Nephron progenitor cell (in vitro differentiated cells): ENCODE results near the gene FERMT1.

Source experiments
- DNase-seq: peaks from one replicate; pipeline ENCODE4 v3.0.0; 2021
- H3K27ac Mint-ChIP-seq: 2 replicates; pipeline ENCODE4 v1.8.0; 2021; ENCODE audit warnings: mild to moderate bottlenecking, moderate library complexity, mixed read lengths
- H3K27me3 Mint-ChIP-seq: 2 replicates; pipeline ENCODE4 v1.8.0; 2021; ENCODE audit warnings: mild to moderate bottlenecking, low read depth, mixed read lengths; ENCODE audit not compliant: poor library complexity
- H3K36me3 Mint-ChIP-seq: 2 replicates; pipeline ENCODE4 v1.8.0; 2021; ENCODE audit warnings: low read depth, mixed read lengths
- H3K4me1 Mint-ChIP-seq: 2 replicates; pipeline ENCODE4 v1.8.0; 2021; ENCODE audit warnings: mixed read lengths
- H3K4me3 Mint-ChIP-seq: 2 replicates; pipeline ENCODE4 v1.8.0; 2021; ENCODE audit warnings: mild to moderate bottlenecking, moderate library complexity, mixed read lengths
- H3K9me3 Mint-ChIP-seq: 2 replicates; pipeline ENCODE4 v1.8.0; 2021; ENCODE audit warnings: mild to moderate bottlenecking, moderate library complexity, mixed read lengths
- TF ChIP-seq, protein P1 (sequence below): fragments of 200-600 bp; sonication (generic); IDR thresholded peaks from 2 replicates; pipeline ENCODE4 v1.5.0; 2021; ENCODE audit warnings: antibody characterized with exemption

The FERMT1 gene

DNA sequence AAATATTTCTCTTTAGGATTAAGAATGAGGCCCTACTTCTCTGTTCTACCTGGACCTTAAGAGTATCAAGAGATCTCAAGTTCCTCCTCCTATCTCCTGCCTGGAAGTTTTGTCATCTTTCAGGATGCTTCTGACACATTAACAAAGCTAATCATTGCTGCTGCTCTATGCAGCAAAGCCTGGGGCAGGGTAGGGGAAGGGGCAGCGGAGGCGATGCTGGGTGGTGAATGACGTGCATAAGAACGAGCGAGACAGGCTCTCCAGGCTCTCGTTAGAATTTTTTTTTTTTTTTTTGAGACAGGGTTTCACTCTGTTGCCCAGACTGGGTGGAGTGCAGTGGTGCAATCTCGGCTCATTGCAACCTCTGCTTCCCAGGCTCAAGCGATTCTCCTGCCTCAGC is 31.2 kb downstream of the FERMT1 start:
- peaks cover 2% of the 10 kb centered on the region for H3K9me3 Mint-ChIP-seq
- H3K27ac Mint-ChIP-seq, result no peak overlapping the region
- peaks cover 3% of the 10 kb centered on the region for H3K36me3 Mint-ChIP-seq
- peaks cover 3% of the 10 kb centered on the region for H3K27me3 Mint-ChIP-seq
- TF ChIP-seq, protein P1, sequence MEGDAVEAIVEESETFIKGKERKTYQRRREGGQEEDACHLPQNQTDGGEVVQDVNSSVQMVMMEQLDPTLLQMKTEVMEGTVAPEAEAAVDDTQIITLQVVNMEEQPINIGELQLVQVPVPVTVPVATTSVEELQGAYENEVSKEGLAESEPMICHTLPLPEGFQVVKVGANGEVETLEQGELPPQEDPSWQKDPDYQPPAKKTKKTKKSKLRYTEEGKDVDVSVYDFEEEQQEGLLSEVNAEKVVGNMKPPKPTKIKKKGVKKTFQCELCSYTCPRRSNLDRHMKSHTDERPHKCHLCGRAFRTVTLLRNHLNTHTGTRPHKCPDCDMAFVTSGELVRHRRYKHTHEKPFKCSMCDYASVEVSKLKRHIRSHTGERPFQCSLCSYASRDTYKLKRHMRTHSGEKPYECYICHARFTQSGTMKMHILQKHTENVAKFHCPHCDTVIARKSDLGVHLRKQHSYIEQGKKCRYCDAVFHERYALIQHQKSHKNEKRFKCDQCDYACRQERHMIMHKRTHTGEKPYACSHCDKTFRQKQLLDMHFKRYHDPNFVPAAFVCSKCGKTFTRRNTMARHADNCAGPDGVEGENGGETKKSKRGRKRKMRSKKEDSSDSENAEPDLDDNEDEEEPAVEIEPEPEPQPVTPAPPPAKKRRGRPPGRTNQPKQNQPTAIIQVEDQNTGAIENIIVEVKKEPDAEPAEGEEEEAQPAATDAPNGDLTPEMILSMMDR, result no peak
- DNase-seq, result no peak
- H3K4me1 Mint-ChIP-seq, result peaks cover 6% of the 10 kb centered on the region
- no peak overlapping the region for H3K4me3 Mint-ChIP-seq

- TF ChIP-seq, protein P1, result no peak
- Mint-ChIP-seq H3K4me1 (peaks cover 6% of the 10 kb centered on the region), H3K27me3 (peaks cover 5% of the 10 kb centered on the region), H3K4me3 (no peak overlapping the region), H3K36me3 (peaks cover 9% of the 10 kb centered on the region), H3K27ac (no peak overlapping the region), H3K9me3 (peaks cover 8% of the 10 kb centered on the region)
- no peak for DNase-seq
These were observed 36.0 kb downstream of the FERMT1 start for GRCh38 chr20:6086868-6087267.

- H3K4me1 Mint-ChIP-seq, result no peaks in the 10 kb centered on the region
- TF ChIP-seq, protein P1, result no peak
- peaks cover 9% of the 10 kb centered on the region for H3K36me3 Mint-ChIP-seq
- peaks cover 5% of the 10 kb centered on the region for H3K27me3 Mint-ChIP-seq
- DNase-seq, result no peak
- no peak overlapping the region for H3K27ac Mint-ChIP-seq
- H3K4me3 Mint-ChIP-seq, result no peak overlapping the region
- peaks cover 8% of the 10 kb centered on the region for H3K9me3 Mint-ChIP-seq
These were observed 38.9 kb downstream of the FERMT1 start for GRCh38 chr20:6083926-6084325.

DNA sequence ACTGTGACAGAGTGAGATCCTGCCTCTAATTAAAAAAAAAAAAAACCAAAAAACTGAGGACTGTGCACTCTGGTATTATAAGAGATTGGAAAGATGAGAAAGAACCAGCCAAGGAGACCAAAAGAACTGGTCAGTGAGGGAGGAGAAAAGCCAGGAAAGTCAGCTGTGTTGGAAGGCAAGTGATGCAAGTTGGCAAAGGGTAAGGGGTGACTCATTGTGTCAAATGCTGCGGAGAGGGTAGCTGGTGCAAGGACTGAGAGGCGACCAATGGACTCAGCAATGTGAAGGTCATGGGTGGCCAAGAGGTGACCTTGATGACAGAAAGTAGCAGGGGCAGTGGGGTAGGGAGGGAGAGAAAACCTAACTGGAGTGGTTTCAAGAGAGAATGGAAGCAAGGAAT is 41.6 kb downstream of the FERMT1 start:
- H3K27ac Mint-ChIP-seq, result no peak overlapping the region
- TF ChIP-seq, protein P1, result no peak
- H3K4me1 Mint-ChIP-seq, result no peaks in the 10 kb centered on the region
- DNase-seq, result no peak
- no peak overlapping the region for H3K4me3 Mint-ChIP-seq
- H3K36me3 Mint-ChIP-seq, result peaks cover 2% of the 10 kb centered on the region
- H3K9me3 Mint-ChIP-seq, result peaks cover 2% of the 10 kb centered on the region
- peaks cover 5% of the 10 kb centered on the region for H3K27me3 Mint-ChIP-seq

- Mint-ChIP-seq H3K27me3 (peaks cover 2% of the 10 kb centered on the region), H3K36me3 (no peaks in the 10 kb centered on the region), H3K27ac (no peak overlapping the region), H3K9me3 (no peaks in the 10 kb centered on the region), H3K4me3 (no peak overlapping the region), H3K4me1 (peaks cover 6% of the 10 kb centered on the region)
- TF ChIP-seq, protein P1, result no peak
- DNase-seq, result no peak
These were observed 43.8 kb downstream of the FERMT1 start for GRCh38 chr20:6079016-6079415.

GRCh38 chr20:6075428-6076219 is 47.2 kb downstream of the FERMT1 start:
- no peak overlapping the region for H3K27ac Mint-ChIP-seq
- H3K4me3 Mint-ChIP-seq, result no peak overlapping the region
- peaks cover 21% of the 10 kb centered on the region for H3K4me1 Mint-ChIP-seq
- no peak for DNase-seq
- TF ChIP-seq, protein P1, result no peak
- H3K9me3 Mint-ChIP-seq, result no peaks in the 10 kb centered on the region
- no peaks in the 10 kb centered on the region for H3K27me3 Mint-ChIP-seq
- H3K36me3 Mint-ChIP-seq, result no peaks in the 10 kb centered on the region
